H7 (cell line): ENCODE data around the gene CAGE1. TPM values are rescaled to one million over a fixed set of nuclear protein-coding genes. Genes with fewer than 3 reads are reported as not detected.

Experiments
- DNase-seq: peaks from one replicate; pipeline ENCODE4 v3.0.0; 2012
- H3K27me3 ChIP-seq: 2 replicates; pipeline ENCODE4 v1.6.0; 2011; ENCODE audit warnings: mild to moderate bottlenecking, low read length; ENCODE audit not compliant: control insufficient read depth, insufficient read depth
- H3K36me3 ChIP-seq: replicated peaks from 2 replicates; pipeline ENCODE4 v1.5.1; 2011; ENCODE audit warnings: low read length; ENCODE audit not compliant: control insufficient read depth, insufficient read depth
- H3K4me3 ChIP-seq: 2 replicates; pipeline ENCODE4 v1.5.1; 2011; ENCODE audit warnings: low read depth, mild to moderate bottlenecking, control low read depth, low read length, moderate library complexity; ENCODE audit not compliant: insufficient read depth
- total RNA-seq: library from RNA; depleted of rRNA; stranded (reverse); fragments of >200 nt; shearing (Covaris generic); gene quantifications from 2 replicates; pipeline ENCODE4 v1.2.3, GENCODE V29; 2014

CAGE1 gene
- total RNA-seq, 1 experiment from 2014 or later, result 0.21 TPM

DNA sequence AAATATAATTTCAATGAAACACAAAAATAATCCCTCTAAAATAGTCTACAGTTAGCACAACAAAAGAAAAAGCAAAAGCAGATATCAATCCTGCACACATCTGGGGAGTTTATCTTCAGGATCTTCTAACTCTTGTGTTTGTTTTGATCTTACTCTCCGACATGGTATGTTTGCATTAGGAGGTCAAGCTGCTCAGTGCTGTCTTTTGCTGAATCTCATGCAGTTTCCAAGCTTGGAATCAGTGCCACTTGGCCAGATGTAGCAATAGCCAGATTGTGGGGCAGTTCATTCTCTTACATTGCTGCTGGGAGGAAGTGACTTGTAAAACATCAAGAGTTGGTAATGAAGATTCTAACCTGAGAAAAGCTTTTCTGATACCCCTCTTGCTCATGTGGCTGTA, 29.5 kb upstream of the CAGE1 start:
- no peaks in the 10 kb centered on the region for H3K27me3 ChIP-seq
- H3K4me3 ChIP-seq, result no peak overlapping the region
- H3K36me3 ChIP-seq, result peaks cover 11% of the 10 kb centered on the region
- DNase-seq, result no peak

- no peaks in the 10 kb centered on the region for H3K27me3 ChIP-seq
- DNase-seq, result no peak
- no peak overlapping the region for H3K4me3 ChIP-seq
- H3K36me3 ChIP-seq, result peaks cover 11% of the 10 kb centered on the region
Measured at GRCh38 chr6:7418238-7418905, 28.8 kb upstream of the CAGE1 start.

GRCh38 chr6:7417684-7418083, 28.1 kb upstream of the CAGE1 start:
- H3K27me3 ChIP-seq, result no peaks in the 10 kb centered on the region
- H3K36me3 ChIP-seq, result peaks cover 11% of the 10 kb centered on the region
- DNase-seq, result no peak
- no peak overlapping the region for H3K4me3 ChIP-seq

DNA sequence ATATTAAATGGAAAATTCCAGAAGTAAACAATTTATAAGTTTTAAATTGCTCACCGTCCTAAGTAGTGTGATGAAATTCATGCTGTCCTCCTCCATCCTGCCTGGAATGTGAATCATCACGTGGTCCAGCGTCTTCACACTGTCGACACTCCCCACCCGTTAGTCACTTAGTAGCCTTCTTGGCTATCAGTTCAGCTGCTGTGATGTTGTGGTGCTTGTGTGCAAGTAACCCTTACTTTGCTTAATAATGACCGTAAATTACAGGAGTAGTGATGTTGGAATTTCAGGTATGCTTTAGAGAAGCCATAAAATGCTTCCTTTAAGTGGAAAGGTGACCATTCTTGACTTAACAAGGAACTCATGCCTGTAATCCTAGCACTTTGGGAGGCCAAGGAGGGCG, 25.3 kb upstream of the CAGE1 start:
- no peak for DNase-seq
- Histone ChIP-seq H3K27me3 (no peaks in the 10 kb centered on the region), H3K36me3 (peaks cover 11% of the 10 kb centered on the region), H3K4me3 (no peak overlapping the region)

DNA sequence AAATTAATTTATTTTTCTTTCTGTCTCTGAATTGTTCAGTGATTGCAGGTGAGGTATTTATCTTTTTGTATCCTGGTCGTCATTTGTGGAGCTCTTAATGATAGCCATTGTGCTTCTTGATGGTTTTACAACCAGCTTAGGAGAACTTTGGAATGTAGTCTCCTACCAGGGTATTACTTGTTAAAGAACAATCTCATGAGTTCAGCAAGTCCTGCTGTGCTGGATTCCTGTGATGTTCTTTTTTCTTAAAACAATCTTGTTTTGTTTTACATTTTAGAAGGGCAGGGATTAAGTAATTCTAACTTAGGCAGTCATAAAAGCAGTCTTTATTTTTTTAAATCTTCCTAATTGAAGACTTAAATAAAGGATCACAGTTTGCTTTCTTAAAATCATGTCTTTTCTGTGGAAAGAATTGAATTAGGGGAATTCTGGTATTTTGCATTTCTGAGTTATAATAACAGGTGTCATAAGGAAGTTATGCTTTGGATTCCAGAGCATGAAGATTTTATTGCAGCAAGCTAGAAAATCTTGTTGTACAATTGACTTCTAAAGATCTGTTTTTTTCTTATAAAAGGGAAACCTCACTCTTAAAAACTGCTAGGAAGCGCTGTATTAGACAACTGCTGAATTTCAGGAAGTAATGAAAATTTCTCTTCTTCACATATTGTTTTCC, 23.7 kb upstream of the CAGE1 start:
- no peaks in the 10 kb centered on the region for H3K27me3 ChIP-seq
- peaks cover 11% of the 10 kb centered on the region for H3K36me3 ChIP-seq
- no peak overlapping the region for H3K4me3 ChIP-seq
- DNase-seq, result no peak

DNA sequence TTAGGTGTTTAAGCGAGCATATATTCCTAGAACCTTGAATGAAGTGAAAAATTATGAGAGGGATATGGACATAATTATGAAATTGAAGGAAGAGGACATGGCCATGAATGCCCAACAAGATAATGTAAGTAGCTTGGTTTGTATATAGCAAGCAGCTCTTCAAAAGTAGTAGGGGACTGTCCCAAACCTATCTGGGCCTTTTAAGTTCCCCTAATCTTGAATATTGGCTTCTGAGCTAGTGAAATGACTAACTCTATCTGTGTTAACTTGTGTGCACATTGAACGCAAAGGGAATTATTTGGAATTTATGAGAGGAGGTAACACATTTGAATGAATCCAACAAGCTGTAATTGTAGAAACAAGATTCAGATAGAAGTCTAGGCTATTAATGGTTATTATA, 21.8 kb upstream of the CAGE1 start:
- no peaks in the 10 kb centered on the region for H3K27me3 ChIP-seq
- DNase-seq, result no peak
- no peak overlapping the region for H3K4me3 ChIP-seq
- peaks cover 12% of the 10 kb centered on the region for H3K36me3 ChIP-seq

- Histone ChIP-seq H3K36me3 (peaks cover 10% of the 10 kb centered on the region), H3K27me3 (no peaks in the 10 kb centered on the region), H3K4me3 (no peak overlapping the region)
- no peak for DNase-seq
Measured at GRCh38 chr6:7410851-7411250, 21.3 kb upstream of the CAGE1 start.

GRCh38 chr6:7409740-7410139, 20.2 kb upstream of the CAGE1 start:
- peaks cover 4% of the 10 kb centered on the region; the same call in 1 of the 2 replicates for H3K36me3 ChIP-seq
- H3K4me3 ChIP-seq, result no peak overlapping the region
- DNase-seq, result no peak
- H3K27me3 ChIP-seq, result no peaks in the 10 kb centered on the region

DNA sequence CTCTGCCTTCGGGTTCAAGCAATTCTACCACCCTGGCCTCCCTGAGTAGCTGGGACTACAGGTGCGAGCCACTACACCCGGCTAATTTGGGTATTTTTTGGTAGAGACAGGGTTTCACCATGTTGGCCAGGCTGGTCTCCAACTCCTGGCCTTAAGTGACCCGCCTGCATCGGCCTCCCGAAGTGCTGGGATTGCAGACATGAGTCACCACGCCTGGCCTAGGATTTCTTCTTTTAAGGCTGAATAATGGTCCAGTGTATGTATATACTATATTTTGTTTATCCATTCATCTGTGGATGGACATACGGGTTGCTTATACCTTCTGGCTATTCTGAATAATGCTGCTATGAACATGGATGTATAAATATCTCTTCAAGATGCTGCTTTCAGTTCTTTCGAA, 17.2 kb upstream of the CAGE1 start:
- H3K36me3 ChIP-seq, result peaks cover 15% of the 10 kb centered on the region
- no peak for DNase-seq
- H3K27me3 ChIP-seq, result no peaks in the 10 kb centered on the region
- H3K4me3 ChIP-seq, result no peak overlapping the region

GRCh38 chr6:7404546-7404945, 15.0 kb upstream of the CAGE1 start:
- DNase-seq, result no peak
- peaks cover 19% of the 10 kb centered on the region for H3K36me3 ChIP-seq
- no peaks in the 10 kb centered on the region for H3K27me3 ChIP-seq
- H3K4me3 ChIP-seq, result no peak overlapping the region

DNA sequence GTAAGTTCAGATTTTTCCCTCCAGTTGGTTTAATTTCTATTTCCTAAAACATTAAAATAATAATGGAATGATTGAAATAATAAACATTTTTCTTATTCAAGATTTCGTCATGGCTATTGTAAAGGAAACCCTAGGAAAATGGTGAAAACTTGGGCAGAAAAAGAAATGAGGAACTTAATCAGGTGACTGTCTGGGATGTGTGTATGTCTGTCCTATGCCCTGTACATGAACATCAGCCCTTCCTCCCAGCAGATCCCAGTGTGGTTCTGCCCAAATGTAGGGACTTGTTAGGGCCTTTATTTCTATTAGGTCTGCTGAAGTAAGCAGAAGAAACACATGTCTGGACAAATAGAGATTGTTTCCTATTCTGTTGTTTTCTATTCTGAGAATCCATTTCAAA, 13.2 kb upstream of the CAGE1 start:
- Histone ChIP-seq H3K4me3 (no peak overlapping the region), H3K27me3 (no peaks in the 10 kb centered on the region), H3K36me3 (peaks cover 18% of the 10 kb centered on the region)
- DNase-seq, result no peak

DNA sequence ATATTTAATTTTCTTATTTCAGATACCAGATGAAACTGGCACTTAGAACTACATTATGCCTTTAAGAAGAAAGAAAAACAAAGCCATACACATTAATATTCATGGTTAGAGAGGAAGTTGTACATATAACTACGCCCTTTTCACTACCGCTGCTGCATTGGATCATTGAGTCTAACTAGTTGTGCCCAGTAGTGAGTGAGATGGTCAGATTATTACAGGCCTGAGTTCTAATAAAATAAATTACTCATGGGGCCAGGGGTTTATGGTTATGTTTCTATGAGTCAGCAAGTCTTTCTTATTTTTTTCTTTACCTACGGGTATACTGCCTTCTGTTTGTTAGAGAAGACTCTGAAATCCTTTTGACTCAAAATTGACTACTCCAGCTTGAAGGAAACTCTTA, 11.5 kb upstream of the CAGE1 start:
- no peaks in the 10 kb centered on the region for H3K27me3 ChIP-seq
- no peak for DNase-seq
- H3K36me3 ChIP-seq, result peaks cover 16% of the 10 kb centered on the region
- no peak overlapping the region for H3K4me3 ChIP-seq

DNA sequence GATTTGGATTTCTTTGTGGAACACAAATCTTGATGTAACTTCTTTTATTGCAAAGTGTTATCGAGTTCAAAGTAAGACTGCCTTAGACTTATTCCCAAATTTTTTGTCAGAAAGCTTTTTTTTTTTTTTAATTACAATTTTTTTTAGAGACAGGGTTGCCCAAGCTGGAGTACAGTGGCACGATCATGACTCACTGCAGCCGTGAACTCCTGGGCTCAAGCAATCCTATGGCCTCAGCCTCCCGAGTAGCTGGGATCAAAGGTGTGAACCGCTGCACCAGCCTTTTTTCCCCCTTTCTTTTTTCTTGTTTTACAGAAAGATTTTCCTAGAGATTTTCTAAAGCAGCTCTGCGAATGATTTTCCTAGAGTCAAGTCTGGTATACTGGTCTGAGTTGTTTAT, 2.9 kb upstream of the CAGE1 start:
- DNase-seq, result no peak
- Histone ChIP-seq H3K27me3 (no peaks in the 10 kb centered on the region), H3K4me3 (no peak overlapping the region), H3K36me3 (peaks cover 5% of the 10 kb centered on the region)

- no peaks in the 10 kb centered on the region for H3K27me3 ChIP-seq
- no peak overlapping the region for H3K4me3 ChIP-seq
- H3K36me3 ChIP-seq, result peaks cover 5% of the 10 kb centered on the region
- no peak for DNase-seq
Measured at GRCh38 chr6:7391151-7391550, 1.6 kb upstream of the CAGE1 start.

- Histone ChIP-seq H3K4me3 (peak overlapping the region; percentile 69), H3K36me3 (peaks cover 3% of the 10 kb centered on the region), H3K27me3 (no peaks in the 10 kb centered on the region)
- DNase-seq, result no peak
Measured at GRCh38 chr6:7390226-7390878, 810 bp upstream of the CAGE1 start.
